HCT116 (cell line): ENCODE measurements around the gene CCDC191. TPM values are rescaled to one million over a fixed set of nuclear protein-coding genes. Genes with fewer than 3 reads are reported as not detected.
A peak's percentile ranks its signal among the peaks of the same experiment; 100 is the strongest.

ENCODE experiments used
- ATAC-seq: fragments of 200-7000 bp; cut with Tn5 transposase; 2 replicates; pipeline ENCODE4 v1.9.1; 2020; ENCODE audit warnings: mild to moderate bottlenecking, moderate library complexity
- BruUV-seq: library from RNA; stranded (reverse); fragments of 400-500 nt; replicated peaks from 2 replicates; lab custom pipeline; 2021; lab: Mats Ljungman, UMichigan
- CTCF ChIA-PET: fragments of 300-600 bp; sonication (Branson Sonifier 250); formaldehyde crosslinking; loops from one replicate; lab custom pipeline; 2021; ENCODE audit warnings: antibody characterized with exemption; lab: Charles Lee
- POLR2A ChIA-PET: fragments of 300-600, 350-600 bp; sonication (Branson Sonifier 250); formaldehyde crosslinking; loops from one replicate; lab custom pipeline; 2021; ENCODE audit warnings: antibody characterized with exemption; lab: Charles Lee
- RAD21 ChIA-PET, 2 experiments: fragments of 300-600 bp; sonication (Branson Sonifier 250); formaldehyde crosslinking; loops; one replicate each; lab custom pipeline; 2023; ENCODE audit warnings: low total read pairs in 2 of 2; ENCODE audit not compliant: uncharacterized antibody in 2 of 2, unreplicated experiment in 2 of 2, low non-redundant PET in 1 of 2; lab: Charles Lee
- DNase-seq: peaks from one replicate; pipeline ENCODE4 v3.0.0-alpha.2; 2010; ENCODE audit warnings: low read depth, low spot score
- H2AFZ ChIP-seq: fragments of 200-600 bp; shearing (Covaris generic), sonication (generic); 2 replicates; pipeline ENCODE4 v1.6.1; 2017; ENCODE audit warnings: low read depth, mixed run types, mixed read lengths, antibody characterized with exemption, low read length; ENCODE audit not compliant: poor library complexity, severe bottlenecking
- H3K27ac ChIP-seq: 2 replicates; pipeline ENCODE4 v1.5.1; 2012; ENCODE audit warnings: low read depth, low read length
- H3K27me3 ChIP-seq: fragments of 200-600 bp; sonication (generic); 2 replicates; pipeline ENCODE4 v1.6.1; 2016; ENCODE audit warnings: mixed run types, low read length, mixed read lengths; ENCODE audit not compliant: insufficient read depth
- H3K36me3 ChIP-seq, 2 experiments: fragments of 200-500 bp in 1 of 2; fragments of 200-600 bp in 1 of 2; sonication (Bioruptor generic) in 1 of 2; sonication (generic) in 1 of 2; 2 replicates each; pipeline versions ENCODE4 v1.5.1 to v1.6.1; 2014 to 2016; ENCODE audit warnings: low read length in 2 of 2, inconsistent platforms in 1 of 2, mixed read lengths in 1 of 2, mixed run types in 1 of 2; ENCODE audit not compliant: insufficient read depth in 2 of 2, control insufficient read depth in 1 of 2
- H3K4me1 ChIP-seq, 2 experiments: fragments of 200-600 bp in 1 of 2; sonication (generic) in 1 of 2; 2 replicates each; pipeline versions ENCODE4 v1.5.1 to v1.6.1; 2012 to 2017; ENCODE audit warnings: low read length in 2 of 2, inconsistent platforms in 1 of 2, mild to moderate bottlenecking in 1 of 2, mixed read lengths in 1 of 2, mixed run types in 1 of 2, moderate library complexity in 1 of 2; ENCODE audit not compliant: insufficient read depth in 2 of 2, control insufficient read depth in 1 of 2
- H3K4me2 ChIP-seq: fragments of 200-600 bp; sonication (generic); 2 replicates; pipeline ENCODE4 v1.6.1; 2017; ENCODE audit warnings: mixed run types, low read length, mixed read lengths
- H3K4me3 ChIP-seq, 2 experiments: fragments of 200-600 bp in 1 of 2; sonication (generic) in 1 of 2; replicated peaks in 1 of 2; 2 replicates each; pipeline ENCODE4 v1.5.1; 2011 to 2016; ENCODE audit warnings: low read length in 2 of 2, control low read depth in 1 of 2, low read depth in 1 of 2, mild to moderate bottlenecking in 1 of 2, mixed read lengths in 1 of 2, mixed run types in 1 of 2
- H3K79me2 ChIP-seq: fragments of 200-600 bp; sonication (generic); 2 replicates; pipeline ENCODE4 v1.6.1; 2017; ENCODE audit warnings: mild to moderate bottlenecking, mixed run types, low read length, moderate library complexity, mixed read lengths; ENCODE audit not compliant: insufficient read depth
- H3K9ac ChIP-seq: fragments of 200-600 bp; sonication (generic); 2 replicates; pipeline ENCODE4 v1.6.1; 2016; ENCODE audit warnings: low read length, mixed read lengths
- H3K9me2 ChIP-seq: fragments of 200-600 bp; sonication (generic), shearing (Covaris generic); 2 replicates; pipeline ENCODE4 v1.6.1; 2017; ENCODE audit warnings: mixed run types, mild to moderate bottlenecking, moderate library complexity; ENCODE audit not compliant: insufficient read depth
- H3K9me3 ChIP-seq, 2 experiments: fragments of 200-500 bp in 1 of 2; fragments of 200-600 bp in 1 of 2; sonication (Bioruptor generic) in 1 of 2; sonication (generic) in 1 of 2; 2 replicates each; pipeline ENCODE4 v1.6.1; 2014 to 2017; ENCODE audit warnings: low read length in 2 of 2, mixed read lengths in 2 of 2, inconsistent platforms in 1 of 2, low read depth in 1 of 2, mild to moderate bottlenecking in 1 of 2, mixed run types in 1 of 2, moderate library complexity in 1 of 2; ENCODE audit not compliant: control insufficient read depth in 1 of 2, insufficient read depth in 1 of 2
- H4K20me1 ChIP-seq: fragments of 200-600 bp; sonication (generic), shearing (Covaris generic); 2 replicates; pipeline ENCODE4 v1.6.1; 2017; ENCODE audit warnings: mixed run types, mild to moderate bottlenecking, moderate library complexity; ENCODE audit not compliant: insufficient read depth
- CTCF ChIP-seq, 3 experiments: fragments of 200-600 bp in 1 of 3; sonication (generic) in 1 of 3; IDR thresholded peaks in 2 of 3; conservative IDR thresholded peaks in 1 of 3; 2 replicates each; pipeline ENCODE4 v1.5.1; 2012 to 2017; ENCODE audit warnings: low read depth in 2 of 3, low read length in 2 of 3, antibody characterized with exemption in 1 of 3, borderline replicate concordance in 1 of 3, control low read depth in 1 of 3, mild to moderate bottlenecking in 1 of 3, mixed read lengths in 1 of 3, mixed run types in 1 of 3, moderate library complexity in 1 of 3; ENCODE audit not compliant: insufficient read depth in 1 of 3
- POLR2A ChIP-seq: IDR thresholded peaks from 2 replicates; pipeline ENCODE4 v1.7.0; 2011; ENCODE audit warnings: borderline replicate concordance; ENCODE audit not compliant: insufficient read depth, insufficient read length; ENCODE audit errors: extremely low read depth
- SIN3A ChIP-seq: IDR thresholded peaks from 2 replicates; pipeline ENCODE4 v1.6.1; 2012; ENCODE audit warnings: low read depth
- ZNF274 ChIP-seq: fragments of 200-500 bp; sonication (Bioruptor generic); IDR thresholded peaks from 2 replicates; pipeline ENCODE4 v1.6.1; 2014; ENCODE audit warnings: mild to moderate bottlenecking, low read depth, low read length, inconsistent platforms
- intact Hi-C: fragments of 100-400 bp; cut with micrococcal nuclease; formaldehyde crosslinking; loops from 2 replicates; pipeline ENCODE4 v1.10.0; 2022
- total RNA-seq: library from RNA; stranded (reverse); gene quantifications from one replicate; pipeline ENCODE4 v1.2.1, GENCODE V29; 2021; ENCODE audit not compliant: unreplicated experiment

CCDC191 gene
- total RNA-seq, 1 experiment from 2014 or later = 4.1 TPM

DNA sequence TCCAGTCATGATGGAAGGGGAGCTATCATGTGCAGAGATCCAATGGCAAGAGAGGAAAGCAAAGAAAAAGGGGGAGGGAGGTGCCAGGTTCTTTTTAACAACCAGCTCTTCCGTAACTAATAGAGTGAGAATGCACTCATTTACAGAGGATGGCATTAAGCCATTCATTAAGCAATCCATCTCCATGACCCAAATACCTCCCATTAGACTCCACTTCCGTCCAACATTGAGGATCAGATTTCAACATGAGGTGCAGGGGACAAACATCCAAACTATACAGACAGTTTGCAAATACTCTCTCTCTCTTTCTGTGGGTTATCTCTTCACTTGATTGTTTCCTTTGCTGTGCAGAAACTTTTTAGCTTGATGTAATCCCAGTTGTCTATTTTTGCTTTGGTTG, 87.3 kb downstream of the CCDC191 start:
- Histone ChIP-seq H2AFZ (no peak overlapping the region), H3K27me3 (no peaks in the 10 kb centered on the region), H3K9me2 (no peaks in the 10 kb centered on the region), H3K4me2 (no peak overlapping the region), H3K9ac (no peak overlapping the region), H3K4me1 (no peaks in the 10 kb centered on the region), H4K20me1 (no peaks in the 10 kb centered on the region), H3K36me3 (no peaks in the 10 kb centered on the region), H3K79me2 (no peaks in the 10 kb centered on the region), H3K9me3 (no peaks in the 10 kb centered on the region; a peak in 1 of 4 replicates), H3K27ac (no peak overlapping the region), H3K4me3 (no peak overlapping the region)
- CTCF ChIA-PET = no interaction called here
- DNase-seq (no peak), ATAC-seq (no peak)
- RAD21 ChIA-PET = no interaction called here
- no peak for TF ChIP-seq POLR2A
- no peak for TF ChIP-seq SIN3A
- no TSS peak for BruUV-seq
- POLR2A ChIA-PET = no interaction called here
- intact Hi-C loops = no loop called here

DNA sequence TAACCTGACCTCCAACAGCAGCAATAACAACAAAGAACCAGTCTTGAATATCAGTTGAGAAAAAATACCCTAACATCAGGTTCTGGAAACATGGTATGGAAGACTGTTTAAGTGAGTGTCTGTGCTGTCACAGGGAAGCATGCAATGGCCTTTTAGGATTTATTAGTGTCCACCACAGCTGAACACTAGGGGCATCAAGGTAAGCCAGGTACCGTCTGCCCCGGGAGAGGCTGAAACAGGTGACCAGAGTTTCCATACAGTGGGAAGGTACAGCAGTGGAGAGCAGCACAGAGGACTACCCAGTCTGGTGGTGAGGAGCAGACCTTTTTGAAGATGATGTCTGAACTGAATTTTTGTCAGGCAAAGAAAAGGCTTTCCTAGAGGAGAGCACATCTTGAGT, 90.2 kb downstream of the CCDC191 start:
- H2AFZ ChIP-seq = no peak overlapping the region
- BruUV-seq = no TSS peak
- intact Hi-C loops = no loop called here
- no peaks in the 10 kb centered on the region for H4K20me1 ChIP-seq
- no peaks in the 10 kb centered on the region for H3K9me3 ChIP-seq
- H3K9ac ChIP-seq = no peak overlapping the region
- no peak overlapping the region for H3K4me2 ChIP-seq
- no peaks in the 10 kb centered on the region; a peak in 1 of 4 replicates for H3K36me3 ChIP-seq
- CTCF ChIA-PET = no interaction called here
- H3K27ac ChIP-seq = no peak overlapping the region
- RAD21 ChIA-PET = no interaction called here
- ATAC-seq (peak; percentile 88), DNase-seq (no peak)
- no peaks in the 10 kb centered on the region for H3K27me3 ChIP-seq
- no peaks in the 10 kb centered on the region for H3K79me2 ChIP-seq
- no peaks in the 10 kb centered on the region for H3K4me1 ChIP-seq
- POLR2A ChIA-PET = no interaction called here
- H3K4me3 ChIP-seq = no peak overlapping the region
- TF ChIP-seq ZNF274 = no peak
- peak in 2 of 3 experiments; percentile 41 to 49; a peak in 4 of 6 replicates for TF ChIP-seq CTCF (IDR thresholded peaks at IDR 0.05 in 2 of 3, conservative IDR thresholded peaks at IDR 0.05 in 1 of 3; ENCODE audit: borderline replicate concordance in 1 of 3, insufficient read depth in 1 of 3, low read depth in 2 of 3, low read length in 2 of 3)
- no peaks in the 10 kb centered on the region for H3K9me2 ChIP-seq
